Naive thymus-derived CD4-positive, alpha-beta T cell (primary cell): ENCODE data around the gene NRXN3. TPM values are rescaled to one million over a fixed set of nuclear protein-coding genes. Genes with fewer than 3 reads are reported as not detected.

ENCODE experiments used
- ATAC-seq: fragments of 150-1000 bp; cut with Tn5 transposase; 2 replicates; pipeline ENCODE4 v1.10.0; 2021; ENCODE audit warnings: mild to moderate bottlenecking, moderate library complexity
- CTCF ChIA-PET: fragments of 350-600 bp; sonication (Branson Sonifier 250); formaldehyde crosslinking; loops from one replicate; lab custom pipeline; 2021; ENCODE audit warnings: antibody characterized with exemption; lab: Charles Lee
- POLR2A ChIA-PET: fragments of 350-600 bp; sonication (Branson Sonifier 250); formaldehyde crosslinking; loops from one replicate; lab custom pipeline; 2021; ENCODE audit warnings: antibody characterized with exemption, inconsistent platforms; lab: Charles Lee
- DNase-seq, 9 donors: peaks; one replicate each; pipeline versions ENCODE4 v3.0.0 to v3.0.0-alpha.2; 2020 to 2022; ENCODE audit warnings: mixed read lengths in 1 of 9
- H3K27ac ChIP-seq: one replicate; pipeline ENCODE4 v1.7.0; 2013; ENCODE audit warnings: mild to moderate bottlenecking, low read depth, low read length, moderate library complexity
- H3K27me3 ChIP-seq, 2 donors: one replicate each; pipeline ENCODE4 v1.7.0; 2013; ENCODE audit warnings: low read length in 2 of 2, mild to moderate bottlenecking in 2 of 2, moderate library complexity in 2 of 2; ENCODE audit not compliant: control insufficient read depth in 2 of 2, insufficient read depth in 2 of 2
- H3K36me3 ChIP-seq, 3 experiments: 1 replicate in 2 of 3; 2 replicates in 1 of 3; pipeline ENCODE4 v1.7.0; 2013; ENCODE audit warnings: low read length in 3 of 3, mild to moderate bottlenecking in 3 of 3, moderate library complexity in 1 of 3; ENCODE audit not compliant: insufficient read depth in 3 of 3, control insufficient read depth in 2 of 3
- H3K4me1 ChIP-seq, 2 donors: one replicate each; pipeline ENCODE4 v1.7.0; 2013; ENCODE audit warnings: low read length in 2 of 2, mild to moderate bottlenecking in 2 of 2, moderate library complexity in 1 of 2; ENCODE audit not compliant: control insufficient read depth in 2 of 2, insufficient read depth in 2 of 2
- H3K4me3 ChIP-seq: 2 replicates; pipeline ENCODE4 v1.7.0; 2013; ENCODE audit warnings: mild to moderate bottlenecking, low read length
- H3K9me3 ChIP-seq, 3 experiments: 1 replicate in 2 of 3; 2 replicates in 1 of 3; pipeline ENCODE4 v1.7.0; 2013; ENCODE audit warnings: low read length in 3 of 3; ENCODE audit not compliant: control insufficient read depth in 2 of 3
- H3K27ac Mint-ChIP-seq, 9 donors: one replicate each; pipeline ENCODE4 v1.8.0; 2020 to 2022; ENCODE audit warnings: mixed read lengths in 9 of 9, mild to moderate bottlenecking in 8 of 9, moderate library complexity in 5 of 9, inconsistent platforms in 2 of 9
- H3K27me3 Mint-ChIP-seq, 5 donors: one replicate each; pipeline ENCODE4 v1.8.0; 2021 to 2022; ENCODE audit warnings: mixed read lengths in 5 of 5, mild to moderate bottlenecking in 1 of 5
- H3K36me3 Mint-ChIP-seq, 5 donors: one replicate each; pipeline ENCODE4 v1.8.0; 2020 to 2022; ENCODE audit warnings: mixed read lengths in 5 of 5, mild to moderate bottlenecking in 3 of 5, inconsistent platforms in 1 of 5
- H3K4me1 Mint-ChIP-seq, 7 donors: one replicate each; pipeline ENCODE4 v1.8.0; 2020 to 2022; ENCODE audit warnings: mixed read lengths in 7 of 7, mild to moderate bottlenecking in 3 of 7, inconsistent platforms in 1 of 7
- H3K4me3 Mint-ChIP-seq, 10 donors: one replicate each; pipeline ENCODE4 v1.8.0; 2020 to 2022; ENCODE audit warnings: mild to moderate bottlenecking in 10 of 10, mixed read lengths in 10 of 10, moderate library complexity in 6 of 10, inconsistent platforms in 2 of 10
- H3K9me3 Mint-ChIP-seq, 11 donors: one replicate each; pipeline ENCODE4 v1.8.0; 2020 to 2022; ENCODE audit warnings: mixed read lengths in 11 of 11, mild to moderate bottlenecking in 4 of 11, inconsistent platforms in 1 of 11, moderate library complexity in 1 of 11
- intact Hi-C, 2 donors: fragments of 100-400 bp; cut with micrococcal nuclease; formaldehyde crosslinking; loops; one replicate each; pipeline ENCODE4 v1.15.1; 2023
- polyA plus RNA-seq, 2 donors: library from polyadenylated mRNA; unstranded; fragments of 300-500 nt; fragmentation: Illumina TruSeq; gene quantifications; one replicate each; pipeline ENCODE4 v1.2.3, GENCODE V29; 2021
- total RNA-seq, 6 experiments: library from RNA in 5 of 6; stranded (reverse) in 5 of 6; gene quantifications; 1 replicate in 5 of 6; 2 replicates in 1 of 6; pipeline ENCODE4 v1.2.3 and lab custom pipeline; 2021 to 2026

Gene NRXN3
- total and polyA plus RNA-seq, 7 experiments from 2014 or later: not detected

GRCh38 chr14:79407572-79407971, 1237.4 kb downstream of the NRXN3 start:
- no peak overlapping the region for H3K4me3 Mint-ChIP-seq
- H3K4me1 Mint-ChIP-seq: no peaks in the 10 kb centered on the region
- no peak overlapping the region for H3K27ac Mint-ChIP-seq
- ChIA-PET POLR2A (no interaction called here), CTCF (no interaction called here)
- no peaks in the 10 kb centered on the region for H3K36me3 ChIP-seq
- intact Hi-C loops: no loop called here
- H3K36me3 Mint-ChIP-seq: no peaks in the 10 kb centered on the region
- peaks cover 0 to 5% (median 0%) of the 10 kb centered on the region in 11 donors for H3K9me3 Mint-ChIP-seq
- H3K27me3 ChIP-seq: no peaks in the 10 kb centered on the region
- no peaks in the 10 kb centered on the region for H3K4me1 ChIP-seq
- H3K27me3 Mint-ChIP-seq: peaks cover 0 to 4% (median 0%) of the 10 kb centered on the region in 5 donors
- no peak overlapping the region for H3K27ac ChIP-seq
- DNase-seq (no peak), ATAC-seq (no peak)
- H3K9me3 ChIP-seq: no peaks in the 10 kb centered on the region
- no peak overlapping the region for H3K4me3 ChIP-seq

- no peaks in the 10 kb centered on the region for H3K27me3 ChIP-seq
- H3K9me3 ChIP-seq: no peaks in the 10 kb centered on the region
- Mint-ChIP-seq H3K27me3 (peaks cover 0 to 4% (median 0%) of the 10 kb centered on the region in 5 donors), H3K4me1 (no peaks in the 10 kb centered on the region), H3K9me3 (peaks cover 0 to 8% (median 0%) of the 10 kb centered on the region in 11 donors), H3K36me3 (no peaks in the 10 kb centered on the region), H3K4me3 (no peak overlapping the region), H3K27ac (no peak overlapping the region)
- intact Hi-C loops: no loop called here
- H3K4me3 ChIP-seq: no peak overlapping the region
- no peaks in the 10 kb centered on the region for H3K4me1 ChIP-seq
- DNase-seq: no peak
- ChIA-PET POLR2A (no interaction called here), CTCF (no interaction called here)
- no peak for ATAC-seq
- no peaks in the 10 kb centered on the region for H3K36me3 ChIP-seq
- H3K27ac ChIP-seq: no peak overlapping the region
Observed at GRCh38 chr14:79408696-79409095, 1238.5 kb downstream of the NRXN3 start.

- H3K9me3 ChIP-seq: no peaks in the 10 kb centered on the region
- Mint-ChIP-seq H3K4me1 (no peaks in the 10 kb centered on the region), H3K27ac (no peak overlapping the region), H3K27me3 (peaks cover 0 to 4% (median 0%) of the 10 kb centered on the region in 5 donors), H3K9me3 (peaks cover 0 to 9% (median 2%) of the 10 kb centered on the region in 11 donors), H3K36me3 (no peaks in the 10 kb centered on the region), H3K4me3 (no peak overlapping the region)
- H3K36me3 ChIP-seq: no peaks in the 10 kb centered on the region
- no peak overlapping the region for H3K4me3 ChIP-seq
- intact Hi-C loops: no loop called here
- CTCF ChIA-PET: no interaction called here
- ATAC-seq (no peak), DNase-seq (no peak)
- H3K27ac ChIP-seq: no peak overlapping the region
- POLR2A ChIA-PET: no interaction called here
- no peaks in the 10 kb centered on the region for H3K4me1 ChIP-seq
- H3K27me3 ChIP-seq: no peaks in the 10 kb centered on the region
Observed at GRCh38 chr14:79411403-79412174, 1241.4 kb downstream of the NRXN3 start.

- ATAC-seq: no peak
- intact Hi-C loops: no loop called here
- Mint-ChIP-seq H3K4me1 (no peaks in the 10 kb centered on the region), H3K27me3 (peaks cover 0 to 4% (median 0%) of the 10 kb centered on the region in 5 donors), H3K36me3 (no peaks in the 10 kb centered on the region), H3K9me3 (peaks cover 0 to 9% (median 2%) of the 10 kb centered on the region in 11 donors), H3K4me3 (no peak overlapping the region), H3K27ac (no peak overlapping the region)
- H3K27ac ChIP-seq: no peak overlapping the region
- H3K9me3 ChIP-seq: no peaks in the 10 kb centered on the region
- H3K36me3 ChIP-seq: no peaks in the 10 kb centered on the region
- POLR2A ChIA-PET: no interaction called here
- no peaks in the 10 kb centered on the region for H3K27me3 ChIP-seq
- DNase-seq: no peak
- H3K4me1 ChIP-seq: no peaks in the 10 kb centered on the region
- CTCF ChIA-PET: no interaction called here
- no peak overlapping the region for H3K4me3 ChIP-seq
Observed at GRCh38 chr14:79412822-79413221, 1242.6 kb downstream of the NRXN3 start.

- Histone ChIP-seq H3K4me3 (no peak overlapping the region), H3K27ac (no peak overlapping the region), H3K4me1 (no peaks in the 10 kb centered on the region), H3K27me3 (no peaks in the 10 kb centered on the region), H3K36me3 (no peaks in the 10 kb centered on the region), H3K9me3 (no peaks in the 10 kb centered on the region)
- Mint-ChIP-seq H3K9me3 (peaks cover 0 to 11% (median 3%) of the 10 kb centered on the region in 11 donors), H3K27me3 (peaks cover 0 to 4% (median 0%) of the 10 kb centered on the region in 5 donors), H3K4me3 (no peak overlapping the region), H3K27ac (no peak overlapping the region), H3K36me3 (no peaks in the 10 kb centered on the region), H3K4me1 (no peaks in the 10 kb centered on the region)
- POLR2A ChIA-PET: no interaction called here
- CTCF ChIA-PET: no interaction called here
- DNase-seq (no peak), ATAC-seq (no peak)
- intact Hi-C loops: no loop called here
Observed at GRCh38 chr14:79413734-79414428, 1243.7 kb downstream of the NRXN3 start.

GRCh38 chr14:79415726-79416125, 1245.6 kb downstream of the NRXN3 start:
- Mint-ChIP-seq H3K4me3 (no peak overlapping the region), H3K27ac (no peak overlapping the region), H3K9me3 (peaks cover 0 to 17% (median 5%) of the 10 kb centered on the region in 11 donors), H3K27me3 (peaks cover 0 to 2% (median 0%) of the 10 kb centered on the region in 5 donors), H3K36me3 (no peaks in the 10 kb centered on the region), H3K4me1 (no peaks in the 10 kb centered on the region)
- Histone ChIP-seq H3K36me3 (no peaks in the 10 kb centered on the region), H3K4me1 (no peaks in the 10 kb centered on the region), H3K9me3 (no peaks in the 10 kb centered on the region), H3K4me3 (no peak overlapping the region), H3K27ac (no peak overlapping the region), H3K27me3 (no peaks in the 10 kb centered on the region)
- no peak for DNase-seq
- ChIA-PET CTCF (no interaction called here), POLR2A (no interaction called here)
- ATAC-seq: no peak
- intact Hi-C loops: no loop called here
